T-helper 1 cell treated with Interleukin-12 subunit alpha and Interleukin-12 subunit beta and Interleukin-4 antibody, amounts not matched to agents 30 μg/mL and 1 μg/mL, for 36 hours (primary cell): ENCODE data around the gene VIPR2.

Experiments used
- H3K27ac Mint-ChIP-seq: one replicate; pipeline ENCODE4 v1.8.0; 2021; ENCODE audit warnings: mild to moderate bottlenecking, mixed read lengths
- H3K27me3 Mint-ChIP-seq: one replicate; pipeline ENCODE4 v1.8.0; 2021; ENCODE audit warnings: low read depth, mixed read lengths
- H3K36me3 Mint-ChIP-seq: one replicate; pipeline ENCODE4 v1.8.0; 2021; ENCODE audit warnings: low read depth, mixed read lengths
- H3K4me1 Mint-ChIP-seq: one replicate; pipeline ENCODE4 v1.8.0; 2021; ENCODE audit warnings: low read depth, mixed read lengths
- H3K4me3 Mint-ChIP-seq: one replicate; pipeline ENCODE4 v1.8.0; 2021; ENCODE audit warnings: mild to moderate bottlenecking, moderate library complexity, mixed read lengths
- H3K9me3 Mint-ChIP-seq: one replicate; pipeline ENCODE4 v1.8.0; 2021; ENCODE audit warnings: mixed read lengths

Gene VIPR2

DNA sequence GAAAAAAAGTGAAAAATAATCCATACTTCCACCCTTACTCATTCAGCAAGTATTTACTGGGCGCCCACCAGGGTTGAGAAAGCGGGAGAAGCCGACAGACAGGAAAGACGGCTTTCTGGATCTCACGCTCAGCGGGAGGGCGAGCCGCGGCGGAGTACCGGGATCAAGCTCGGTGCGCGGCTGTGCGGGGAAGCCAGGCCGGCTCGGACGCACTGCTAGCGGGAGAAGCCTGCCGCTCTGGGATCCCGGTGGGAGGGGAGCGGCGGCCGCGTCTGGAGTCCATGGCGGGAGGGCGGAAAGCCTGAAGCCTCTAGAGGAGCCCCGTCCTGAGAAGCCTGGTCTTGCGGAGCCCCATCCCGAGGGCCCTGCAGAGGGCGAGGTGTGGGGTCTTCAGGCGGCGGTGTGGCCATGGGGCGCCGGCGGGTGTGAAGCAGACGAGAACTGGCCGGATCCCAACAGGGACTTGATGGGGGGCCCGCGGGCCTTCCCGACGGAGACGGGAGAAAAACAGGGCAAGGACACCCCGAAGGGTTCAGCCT is 82.9 kb downstream of the VIPR2 start:
- H3K27me3 Mint-ChIP-seq: no peaks in the 10 kb centered on the region
- no peaks in the 10 kb centered on the region for H3K4me1 Mint-ChIP-seq
- H3K27ac Mint-ChIP-seq: no peak overlapping the region
- no peaks in the 10 kb centered on the region for H3K9me3 Mint-ChIP-seq
- no peaks in the 10 kb centered on the region for H3K36me3 Mint-ChIP-seq
- H3K4me3 Mint-ChIP-seq: no peak overlapping the region

DNA sequence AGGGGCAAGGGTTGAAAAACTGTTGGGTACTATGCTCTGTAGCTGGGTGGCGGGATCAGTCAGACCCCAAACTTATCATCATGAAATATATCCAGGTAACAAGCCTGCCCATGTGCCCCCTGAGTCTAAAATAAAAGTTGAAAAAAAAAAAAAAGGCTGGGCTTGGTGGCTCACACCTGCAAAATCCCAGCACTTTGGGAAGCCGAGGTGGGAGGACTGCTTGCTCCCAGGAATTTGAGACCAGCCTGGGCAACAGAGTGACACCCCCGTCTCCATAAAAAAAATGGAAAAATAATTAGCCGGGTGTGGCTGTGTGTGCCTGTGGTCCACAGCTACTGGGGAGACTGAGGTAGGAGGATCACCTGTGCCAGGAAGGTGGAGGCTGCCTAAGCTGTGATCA is 83.5 kb downstream of the VIPR2 start:
- Mint-ChIP-seq H3K4me3 (no peak overlapping the region), H3K9me3 (no peaks in the 10 kb centered on the region), H3K27me3 (no peaks in the 10 kb centered on the region), H3K27ac (no peak overlapping the region), H3K4me1 (no peaks in the 10 kb centered on the region), H3K36me3 (no peaks in the 10 kb centered on the region)

DNA sequence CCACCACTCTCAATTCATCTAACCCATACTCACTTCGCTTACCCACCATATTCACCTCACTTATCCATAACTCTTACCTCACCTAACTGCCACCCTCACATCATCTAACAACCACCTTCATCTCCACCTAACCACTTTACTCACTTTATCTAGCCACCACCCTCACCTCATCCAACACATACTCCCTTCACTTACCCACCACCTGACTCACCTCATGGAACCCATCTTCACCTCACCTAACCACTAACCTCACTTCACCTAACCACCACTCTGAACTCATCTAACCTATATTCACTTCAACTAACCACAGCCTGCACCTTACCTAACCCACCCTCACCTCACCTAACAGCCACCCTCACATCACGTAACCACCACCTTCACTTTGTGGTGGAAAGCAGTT is 84.2 kb downstream of the VIPR2 start:
- H3K27me3 Mint-ChIP-seq: no peaks in the 10 kb centered on the region
- no peak overlapping the region for H3K27ac Mint-ChIP-seq
- no peak overlapping the region for H3K4me3 Mint-ChIP-seq
- H3K9me3 Mint-ChIP-seq: no peaks in the 10 kb centered on the region
- peaks cover 2% of the 10 kb centered on the region for H3K36me3 Mint-ChIP-seq
- no peaks in the 10 kb centered on the region for H3K4me1 Mint-ChIP-seq

GRCh38 chr7:159059629-159060028 is 85.0 kb downstream of the VIPR2 start:
- Mint-ChIP-seq H3K4me3 (no peak overlapping the region), H3K27me3 (no peaks in the 10 kb centered on the region), H3K4me1 (no peaks in the 10 kb centered on the region), H3K9me3 (no peaks in the 10 kb centered on the region), H3K36me3 (peaks cover 2% of the 10 kb centered on the region), H3K27ac (no peak overlapping the region)

GRCh38 chr7:159057647-159058046 is 87.0 kb downstream of the VIPR2 start:
- peaks cover 2% of the 10 kb centered on the region for H3K4me1 Mint-ChIP-seq
- H3K4me3 Mint-ChIP-seq: no peak overlapping the region
- H3K9me3 Mint-ChIP-seq: no peaks in the 10 kb centered on the region
- no peak overlapping the region for H3K27ac Mint-ChIP-seq
- no peaks in the 10 kb centered on the region for H3K27me3 Mint-ChIP-seq
- H3K36me3 Mint-ChIP-seq: peaks cover 2% of the 10 kb centered on the region

- peaks cover 9% of the 10 kb centered on the region for H3K4me1 Mint-ChIP-seq
- H3K4me3 Mint-ChIP-seq: no peak overlapping the region
- peaks cover 7% of the 10 kb centered on the region for H3K9me3 Mint-ChIP-seq
- H3K36me3 Mint-ChIP-seq: peaks cover 6% of the 10 kb centered on the region
- H3K27ac Mint-ChIP-seq: no peak overlapping the region
- H3K27me3 Mint-ChIP-seq: no peaks in the 10 kb centered on the region
These were observed 87.9 kb downstream of the VIPR2 start for GRCh38 chr7:159056737-159057136.

DNA sequence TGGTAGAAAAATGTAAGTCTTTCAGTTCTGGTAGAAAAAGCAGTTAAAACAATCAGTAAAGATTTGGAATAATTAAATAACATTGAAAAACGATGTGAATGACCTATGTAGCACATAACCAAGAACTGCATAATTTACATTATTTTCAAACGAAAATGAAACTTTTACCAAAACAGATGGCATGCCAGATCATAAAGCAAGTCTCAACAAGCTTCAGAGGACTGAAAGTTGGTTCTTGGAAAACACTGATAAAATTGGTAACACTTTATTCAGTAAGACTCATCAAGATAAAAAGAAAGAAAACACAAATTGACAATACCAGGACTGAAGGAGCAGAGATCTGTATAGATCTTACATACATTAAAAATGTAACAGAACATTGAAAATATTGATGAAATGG is 92.8 kb downstream of the VIPR2 start:
- peak overlapping the region; percentile 80 for H3K27ac Mint-ChIP-seq
- H3K27me3 Mint-ChIP-seq: peaks cover 4% of the 10 kb centered on the region
- H3K9me3 Mint-ChIP-seq: peaks cover 8% of the 10 kb centered on the region
- peaks cover 6% of the 10 kb centered on the region for H3K36me3 Mint-ChIP-seq
- peak overlapping the region; percentile 42 for H3K4me3 Mint-ChIP-seq
- peaks cover 25% of the 10 kb centered on the region for H3K4me1 Mint-ChIP-seq

DNA sequence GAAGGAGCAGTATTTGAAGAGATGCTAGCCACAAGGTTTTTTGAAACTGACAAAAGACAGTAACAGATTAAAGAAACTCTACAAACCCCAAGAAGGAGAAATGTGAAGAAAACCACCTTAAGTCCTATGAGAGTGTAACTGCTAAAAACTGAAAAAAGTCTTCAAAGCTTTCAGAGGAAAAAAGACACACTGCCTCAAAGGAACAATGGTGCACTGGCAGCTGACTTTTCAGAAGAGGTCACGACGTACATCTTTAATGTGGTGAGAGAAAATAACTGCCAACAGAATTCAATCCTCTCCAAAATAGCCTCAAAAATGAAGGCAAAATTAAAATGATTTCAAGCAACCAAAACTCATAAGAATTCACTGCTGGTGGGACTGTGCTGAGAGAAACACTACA is 94.0 kb downstream of the VIPR2 start:
- Mint-ChIP-seq H3K4me3 (peak overlapping the region; percentile 42), H3K9me3 (peaks cover 8% of the 10 kb centered on the region), H3K4me1 (peaks cover 25% of the 10 kb centered on the region)

GRCh38 chr7:159049266-159050025 is 95.2 kb downstream of the VIPR2 start:
- Mint-ChIP-seq H3K4me3 (no peak overlapping the region), H3K4me1 (peaks cover 25% of the 10 kb centered on the region), H3K9me3 (peaks cover 8% of the 10 kb centered on the region), H3K27ac (no peak overlapping the region), H3K36me3 (peaks cover 4% of the 10 kb centered on the region), H3K27me3 (peaks cover 7% of the 10 kb centered on the region)

More for the DNA sequence above, 94.0 kb downstream of the VIPR2 start:
- Mint-ChIP-seq H3K27ac (peak overlapping the region; percentile 43), H3K36me3 (peaks cover 6% of the 10 kb centered on the region), H3K27me3 (peaks cover 4% of the 10 kb centered on the region)

- H3K27me3 Mint-ChIP-seq: peaks cover 7% of the 10 kb centered on the region
- H3K9me3 Mint-ChIP-seq: peaks cover 8% of the 10 kb centered on the region
- H3K4me1 Mint-ChIP-seq: peaks cover 23% of the 10 kb centered on the region
- no peak overlapping the region for H3K27ac Mint-ChIP-seq
- H3K4me3 Mint-ChIP-seq: no peak overlapping the region
- H3K36me3 Mint-ChIP-seq: peaks cover 4% of the 10 kb centered on the region
These were observed 96.0 kb downstream of the VIPR2 start for GRCh38 chr7:159048656-159049055.

GRCh38 chr7:159047536-159047935 is 97.1 kb downstream of the VIPR2 start:
- Mint-ChIP-seq H3K9me3 (peaks cover 8% of the 10 kb centered on the region), H3K27ac (no peak overlapping the region), H3K27me3 (peaks cover 7% of the 10 kb centered on the region), H3K4me3 (no peak overlapping the region), H3K36me3 (peaks cover 4% of the 10 kb centered on the region), H3K4me1 (peaks cover 23% of the 10 kb centered on the region)

GRCh38 chr7:159046300-159046699 is 98.4 kb downstream of the VIPR2 start:
- Mint-ChIP-seq H3K9me3 (no peaks in the 10 kb centered on the region), H3K27ac (no peak overlapping the region), H3K4me1 (peaks cover 12% of the 10 kb centered on the region), H3K27me3 (peaks cover 7% of the 10 kb centered on the region), H3K4me3 (no peak overlapping the region), H3K36me3 (no peaks in the 10 kb centered on the region)

- no peak overlapping the region for H3K27ac Mint-ChIP-seq
These were observed 98.8 kb downstream of the VIPR2 start for GRCh38 chr7:159045839-159046238.

GRCh38 chr7:159042581-159043101 is 102.0 kb downstream of the VIPR2 start:
- Mint-ChIP-seq H3K4me3 (no peak overlapping the region), H3K9me3 (no peaks in the 10 kb centered on the region), H3K27me3 (peaks cover 3% of the 10 kb centered on the region)

More at GRCh38 chr7:159045839-159046238, 98.8 kb downstream of the VIPR2 start:
- peaks cover 7% of the 10 kb centered on the region for H3K27me3 Mint-ChIP-seq
- no peak overlapping the region for H3K4me3 Mint-ChIP-seq
- no peaks in the 10 kb centered on the region for H3K9me3 Mint-ChIP-seq
- H3K36me3 Mint-ChIP-seq: no peaks in the 10 kb centered on the region
- peaks cover 8% of the 10 kb centered on the region for H3K4me1 Mint-ChIP-seq

DNA sequence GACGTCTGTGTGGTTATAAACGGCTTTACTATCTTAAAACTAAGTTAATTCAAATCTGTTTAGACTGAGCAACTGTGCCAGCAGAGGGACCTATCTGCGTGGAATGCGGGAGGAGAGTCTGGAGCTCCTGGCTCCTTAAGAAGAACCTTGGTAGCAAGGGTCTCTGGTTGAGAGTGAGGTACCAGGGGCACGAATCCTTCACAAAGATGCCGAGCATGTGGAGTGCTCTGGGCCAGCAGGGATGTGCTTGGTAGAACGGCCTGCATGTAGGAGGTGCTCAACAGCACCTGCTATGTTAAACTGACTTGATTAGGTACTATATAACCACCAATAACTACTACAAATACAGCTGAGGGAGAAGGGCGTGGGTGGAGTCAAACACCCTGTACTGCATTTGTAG is 102.6 kb downstream of the VIPR2 start:
- no peaks in the 10 kb centered on the region for H3K4me1 Mint-ChIP-seq
- H3K27me3 Mint-ChIP-seq: peaks cover 3% of the 10 kb centered on the region
- H3K9me3 Mint-ChIP-seq: no peaks in the 10 kb centered on the region
- H3K36me3 Mint-ChIP-seq: no peaks in the 10 kb centered on the region
- H3K4me3 Mint-ChIP-seq: no peak overlapping the region
- no peak overlapping the region for H3K27ac Mint-ChIP-seq

More at GRCh38 chr7:159042581-159043101, 102.0 kb downstream of the VIPR2 start:
- Mint-ChIP-seq H3K27ac (peak overlapping the region; percentile 10), H3K36me3 (no peaks in the 10 kb centered on the region), H3K4me1 (no peaks in the 10 kb centered on the region)
